Measurements from ENCODE around the gene RAB30. TPM values are rescaled to one million over a fixed set of nuclear protein-coding genes. Genes with fewer than 3 reads are reported as not detected.

The RAB30 gene
- total RNA-seq, 2 donors from 2014 or later: 8.4 to 15.8 TPM

DNA sequence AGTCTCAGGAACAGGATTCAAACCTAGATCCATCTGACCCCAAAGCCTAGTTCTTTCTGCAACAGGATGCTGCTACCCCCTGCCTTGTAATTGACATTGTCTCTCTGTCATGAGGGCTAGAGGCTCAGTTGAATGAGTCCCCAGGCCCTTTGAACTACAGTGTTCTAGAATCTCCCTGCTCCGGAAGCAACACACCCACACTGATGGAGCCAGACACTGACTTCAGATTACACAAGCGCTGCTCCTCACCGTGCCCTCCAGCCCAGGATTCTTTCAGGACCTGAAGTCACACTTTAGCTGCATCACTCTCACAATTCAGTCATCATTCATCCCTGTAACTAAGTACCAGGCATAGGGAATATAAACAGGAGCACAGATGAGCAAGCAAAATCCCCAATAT lies 69.6 kb downstream of the RAB30 start:
- Histone ChIP-seq H3K9me3 (ENCODE audit: control insufficient read depth, low read length) (no peaks in the 10 kb centered on the region), H3K4me3 (ENCODE audit: low read length) (no peak overlapping the region), H3K27me3 (ENCODE audit: control insufficient read depth, insufficient read depth, low read length, poor library complexity, severe bottlenecking) (no peaks in the 10 kb centered on the region), H3K4me1 (ENCODE audit: control insufficient read depth, insufficient read depth, low read length) (no peaks in the 10 kb centered on the region), H3K9ac (ENCODE audit: extremely low read depth, low read length, poor library complexity, severe bottlenecking) (no peak overlapping the region), H3K36me3 (ENCODE audit: control insufficient read depth, insufficient read depth, low read length) (no peaks in the 10 kb centered on the region), H3K27ac (ENCODE audit: low read depth, low read length) (no peak overlapping the region)
- Mint-ChIP-seq H3K9me3 (no peaks in the 10 kb centered on the region), H3K27ac (no peak overlapping the region), H3K4me3 (no peak overlapping the region), H3K36me3 (ENCODE audit: low read depth) (peaks cover 2% of the 10 kb centered on the region), H3K27me3 (ENCODE audit: insufficient read depth) (no peaks in the 10 kb centered on the region), H3K4me1 (peaks cover 8% of the 10 kb centered on the region)
- TF ChIP-seq, protein P1, sequence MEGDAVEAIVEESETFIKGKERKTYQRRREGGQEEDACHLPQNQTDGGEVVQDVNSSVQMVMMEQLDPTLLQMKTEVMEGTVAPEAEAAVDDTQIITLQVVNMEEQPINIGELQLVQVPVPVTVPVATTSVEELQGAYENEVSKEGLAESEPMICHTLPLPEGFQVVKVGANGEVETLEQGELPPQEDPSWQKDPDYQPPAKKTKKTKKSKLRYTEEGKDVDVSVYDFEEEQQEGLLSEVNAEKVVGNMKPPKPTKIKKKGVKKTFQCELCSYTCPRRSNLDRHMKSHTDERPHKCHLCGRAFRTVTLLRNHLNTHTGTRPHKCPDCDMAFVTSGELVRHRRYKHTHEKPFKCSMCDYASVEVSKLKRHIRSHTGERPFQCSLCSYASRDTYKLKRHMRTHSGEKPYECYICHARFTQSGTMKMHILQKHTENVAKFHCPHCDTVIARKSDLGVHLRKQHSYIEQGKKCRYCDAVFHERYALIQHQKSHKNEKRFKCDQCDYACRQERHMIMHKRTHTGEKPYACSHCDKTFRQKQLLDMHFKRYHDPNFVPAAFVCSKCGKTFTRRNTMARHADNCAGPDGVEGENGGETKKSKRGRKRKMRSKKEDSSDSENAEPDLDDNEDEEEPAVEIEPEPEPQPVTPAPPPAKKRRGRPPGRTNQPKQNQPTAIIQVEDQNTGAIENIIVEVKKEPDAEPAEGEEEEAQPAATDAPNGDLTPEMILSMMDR (conservative IDR thresholded peaks at IDR 0.05): no peak
- WGBS, 2 experiments (ENCODE audit: insufficient coverage in 1 of 2, insufficient read length in 1 of 2): 76 to 84% methylated on average over 3 of the region's 3 CpGs
- DNase-seq: no peak

DNA sequence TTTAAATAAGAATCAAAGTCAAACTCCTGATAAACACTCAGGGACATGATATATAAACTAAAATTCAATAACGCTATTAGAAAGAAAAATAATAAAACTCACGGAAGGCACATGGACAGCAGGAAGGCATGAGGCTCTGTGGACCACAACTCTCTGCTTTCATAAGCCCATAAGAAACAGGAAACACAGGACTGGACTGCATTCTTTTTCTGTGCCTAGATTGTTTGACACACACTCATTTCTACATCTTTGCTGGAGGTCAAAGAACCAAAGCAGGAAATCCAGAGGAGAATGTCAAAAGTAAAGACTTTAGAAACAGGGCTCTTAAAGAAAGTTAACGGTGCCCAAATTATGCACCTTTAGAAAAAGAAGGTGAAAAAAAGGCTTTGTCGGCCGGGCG lies 71.3 kb downstream of the RAB30 start:
- no peaks in the 10 kb centered on the region for H3K4me1 ChIP-seq (ENCODE audit: control insufficient read depth, insufficient read depth, low read length)
- Mint-ChIP-seq H3K36me3 (ENCODE audit: low read depth) (peaks cover 2% of the 10 kb centered on the region), H3K27ac (no peak overlapping the region), H3K4me3 (no peak overlapping the region), H3K4me1 (peaks cover 5% of the 10 kb centered on the region), H3K9me3 (no peaks in the 10 kb centered on the region), H3K27me3 (ENCODE audit: insufficient read depth) (no peaks in the 10 kb centered on the region)
- no peaks in the 10 kb centered on the region for H3K36me3 ChIP-seq (ENCODE audit: control insufficient read depth, insufficient read depth, low read length)
- no peak overlapping the region for H3K9ac ChIP-seq (ENCODE audit: extremely low read depth, low read length, poor library complexity, severe bottlenecking)
- no peak for DNase-seq
- H3K27me3 ChIP-seq (ENCODE audit: control insufficient read depth, insufficient read depth, low read length, poor library complexity, severe bottlenecking): no peaks in the 10 kb centered on the region
- 95 to 98% methylated on average over 5 to 6 of the region's 6 CpGs for WGBS, 2 experiments (ENCODE audit: insufficient coverage in 1 of 2, insufficient read length in 1 of 2)
- TF ChIP-seq, protein P1 (conservative IDR thresholded peaks at IDR 0.05): no peak
- H3K27ac ChIP-seq (ENCODE audit: low read depth, low read length): no peak overlapping the region
- H3K4me3 ChIP-seq (ENCODE audit: low read length): no peak overlapping the region
- H3K9me3 ChIP-seq (ENCODE audit: control insufficient read depth, low read length): no peaks in the 10 kb centered on the region

DNA sequence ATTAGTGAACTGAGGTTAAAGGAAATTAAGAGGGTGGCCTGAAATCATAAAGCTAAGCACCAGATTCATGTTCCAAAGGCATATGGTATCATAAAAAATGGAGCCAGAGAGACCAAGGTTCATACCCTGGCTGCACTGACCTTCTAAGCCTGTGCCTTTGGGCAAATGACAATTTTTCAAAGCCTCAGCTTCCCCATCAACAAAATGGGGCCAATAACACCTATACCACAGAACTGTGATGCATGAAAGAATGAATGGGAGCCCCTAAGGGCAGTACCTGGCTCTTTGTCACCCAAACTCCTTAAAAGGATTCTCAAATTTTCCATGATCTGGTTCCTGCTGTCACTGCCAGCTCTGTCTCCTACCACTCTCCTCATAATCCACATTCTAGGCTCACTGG lies 72.5 kb downstream of the RAB30 start:
- H3K4me3 Mint-ChIP-seq: no peak overlapping the region
- H3K4me1 Mint-ChIP-seq: peaks cover 5% of the 10 kb centered on the region
- no peaks in the 10 kb centered on the region for H3K9me3 Mint-ChIP-seq
- no peak overlapping the region for H3K4me3 ChIP-seq (ENCODE audit: low read length)
- H3K4me1 ChIP-seq (ENCODE audit: control insufficient read depth, insufficient read depth, low read length): no peaks in the 10 kb centered on the region
- no peak for DNase-seq
- no peaks in the 10 kb centered on the region for H3K27me3 ChIP-seq (ENCODE audit: control insufficient read depth, insufficient read depth, low read length, poor library complexity, severe bottlenecking)
- no peak overlapping the region for H3K27ac Mint-ChIP-seq
- no peaks in the 10 kb centered on the region for H3K27me3 Mint-ChIP-seq (ENCODE audit: insufficient read depth)
- TF ChIP-seq, protein P1 (conservative IDR thresholded peaks at IDR 0.05): no peak
- no peaks in the 10 kb centered on the region for H3K9me3 ChIP-seq (ENCODE audit: control insufficient read depth, low read length)
- H3K36me3 Mint-ChIP-seq (ENCODE audit: low read depth): peaks cover 2% of the 10 kb centered on the region
- no peak overlapping the region for H3K9ac ChIP-seq (ENCODE audit: extremely low read depth, low read length, poor library complexity, severe bottlenecking)
- no peaks in the 10 kb centered on the region for H3K36me3 ChIP-seq (ENCODE audit: control insufficient read depth, insufficient read depth, low read length)
- H3K27ac ChIP-seq (ENCODE audit: low read depth, low read length): no peak overlapping the region
